Nephron (organoid): Measurements from ENCODE around the gene WFS1.
A peak's percentile ranks its signal among the peaks of the same experiment; 100 is the strongest.

Experiments
- H3K27ac Mint-ChIP-seq, 3 experiments: 2 replicates each; pipeline ENCODE4 v1.8.0; 2020; ENCODE audit warnings: mixed read lengths in 3 of 3, mild to moderate bottlenecking in 2 of 3, moderate library complexity in 1 of 3
- H3K27me3 Mint-ChIP-seq: 2 replicates; pipeline ENCODE4 v1.8.0; 2021; ENCODE audit warnings: low read depth, mild to moderate bottlenecking, moderate library complexity, mixed read lengths
- H3K36me3 Mint-ChIP-seq: 2 replicates; pipeline ENCODE4 v1.8.0; 2020; ENCODE audit warnings: low read depth, mixed read lengths
- H3K4me1 Mint-ChIP-seq: 2 replicates; pipeline ENCODE4 v1.8.0; 2020; ENCODE audit warnings: mixed read lengths
- H3K4me3 Mint-ChIP-seq, 3 experiments: 2 replicates each; pipeline ENCODE4 v1.8.0; 2020; ENCODE audit warnings: mild to moderate bottlenecking in 3 of 3, mixed read lengths in 3 of 3, moderate library complexity in 2 of 3
- H3K9me3 Mint-ChIP-seq: 2 replicates; pipeline ENCODE4 v1.8.0; 2020; ENCODE audit warnings: mixed read lengths
- TF ChIP-seq, protein P1 (sequence below), 3 experiments: fragments of 200-600 bp; sonication (generic); IDR thresholded peaks; one replicate each; pipeline ENCODE4 v1.5.0; 2021; ENCODE audit warnings: antibody characterized with exemption in 3 of 3; ENCODE audit not compliant: unreplicated experiment in 3 of 3

The WFS1 gene

DNA sequence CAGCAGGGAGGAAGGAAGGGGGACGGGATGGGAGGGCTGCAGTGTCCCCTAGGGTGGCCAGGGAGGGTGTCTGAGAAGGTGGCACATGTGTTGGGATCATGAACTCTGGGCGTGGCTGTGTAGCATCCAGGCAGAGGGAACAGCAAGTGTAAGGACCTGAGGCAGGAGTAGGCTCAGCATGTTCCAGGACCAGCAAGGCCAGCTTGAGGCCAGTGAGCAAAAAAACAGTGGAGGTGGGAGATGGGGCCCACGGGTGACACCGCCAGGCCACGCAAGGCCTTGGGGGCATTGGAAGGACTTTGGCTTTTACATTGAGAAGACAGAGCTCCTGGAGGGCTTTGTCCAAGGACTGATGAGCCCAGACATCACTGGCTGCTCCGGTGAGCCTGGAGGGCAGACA lies 16.5 kb upstream of the WFS1 start:
- H3K4me1 Mint-ChIP-seq: peaks cover 5% of the 10 kb centered on the region
- TF ChIP-seq, protein P1, sequence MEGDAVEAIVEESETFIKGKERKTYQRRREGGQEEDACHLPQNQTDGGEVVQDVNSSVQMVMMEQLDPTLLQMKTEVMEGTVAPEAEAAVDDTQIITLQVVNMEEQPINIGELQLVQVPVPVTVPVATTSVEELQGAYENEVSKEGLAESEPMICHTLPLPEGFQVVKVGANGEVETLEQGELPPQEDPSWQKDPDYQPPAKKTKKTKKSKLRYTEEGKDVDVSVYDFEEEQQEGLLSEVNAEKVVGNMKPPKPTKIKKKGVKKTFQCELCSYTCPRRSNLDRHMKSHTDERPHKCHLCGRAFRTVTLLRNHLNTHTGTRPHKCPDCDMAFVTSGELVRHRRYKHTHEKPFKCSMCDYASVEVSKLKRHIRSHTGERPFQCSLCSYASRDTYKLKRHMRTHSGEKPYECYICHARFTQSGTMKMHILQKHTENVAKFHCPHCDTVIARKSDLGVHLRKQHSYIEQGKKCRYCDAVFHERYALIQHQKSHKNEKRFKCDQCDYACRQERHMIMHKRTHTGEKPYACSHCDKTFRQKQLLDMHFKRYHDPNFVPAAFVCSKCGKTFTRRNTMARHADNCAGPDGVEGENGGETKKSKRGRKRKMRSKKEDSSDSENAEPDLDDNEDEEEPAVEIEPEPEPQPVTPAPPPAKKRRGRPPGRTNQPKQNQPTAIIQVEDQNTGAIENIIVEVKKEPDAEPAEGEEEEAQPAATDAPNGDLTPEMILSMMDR (IDR thresholded peaks at IDR 0.05; ENCODE audit: unreplicated experiment in 3 of 3): no peak
- H3K27me3 Mint-ChIP-seq: peaks cover 51% of the 10 kb centered on the region
- no peak overlapping the region for H3K27ac Mint-ChIP-seq
- H3K9me3 Mint-ChIP-seq: no peaks in the 10 kb centered on the region
- no peak overlapping the region for H3K4me3 Mint-ChIP-seq
- no peaks in the 10 kb centered on the region for H3K36me3 Mint-ChIP-seq

DNA sequence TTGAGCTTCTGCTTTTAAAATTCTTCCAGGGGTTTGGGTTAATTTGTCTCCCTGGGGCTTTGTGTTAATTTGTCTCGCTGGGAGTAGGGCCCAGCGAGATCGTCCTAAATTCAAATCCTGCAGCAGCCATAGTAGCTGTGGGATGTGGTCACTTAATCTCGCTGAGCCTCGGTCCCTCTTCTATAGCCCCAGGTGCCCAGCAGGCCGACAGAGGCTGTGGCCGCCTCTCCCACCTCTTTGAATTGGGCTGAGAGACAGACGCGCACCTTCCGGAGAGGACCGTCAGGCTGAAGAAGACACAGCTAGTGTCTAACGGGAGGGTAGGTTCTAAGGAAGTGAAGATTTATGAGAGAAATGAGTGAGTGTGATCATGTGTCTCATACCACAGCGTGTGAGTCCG lies 15.7 kb upstream of the WFS1 start:
- Mint-ChIP-seq H3K4me1 (peaks cover 5% of the 10 kb centered on the region), H3K27me3 (peaks cover 48% of the 10 kb centered on the region), H3K27ac (no peak overlapping the region), H3K9me3 (no peaks in the 10 kb centered on the region), H3K4me3 (no peak overlapping the region), H3K36me3 (no peaks in the 10 kb centered on the region)
- TF ChIP-seq, protein P1 (IDR thresholded peaks at IDR 0.05; ENCODE audit: unreplicated experiment in 3 of 3): no peak

DNA sequence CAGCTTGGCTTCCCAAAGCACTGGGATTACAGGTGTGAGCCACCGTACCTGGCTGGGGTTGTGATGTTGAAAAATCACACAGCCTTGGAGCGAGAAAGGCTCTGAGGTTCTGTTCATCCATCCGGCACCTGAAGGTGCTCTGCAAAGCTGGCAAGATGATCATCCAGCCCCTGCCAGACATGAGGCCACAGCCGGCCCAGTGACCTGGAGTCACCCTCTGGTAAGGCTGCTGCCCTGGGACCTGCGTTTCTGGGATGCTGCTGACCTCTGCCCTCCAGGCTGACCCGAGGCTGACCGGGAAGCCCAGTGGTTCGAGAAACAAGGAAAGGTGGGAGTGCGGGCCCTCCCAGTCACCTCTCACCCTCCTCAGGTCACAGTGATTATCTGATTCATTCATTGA lies 13.5 kb upstream of the WFS1 start:
- Mint-ChIP-seq H3K27ac (no peak overlapping the region), H3K9me3 (no peaks in the 10 kb centered on the region), H3K27me3 (peaks cover 38% of the 10 kb centered on the region), H3K4me3 (no peak overlapping the region), H3K4me1 (peaks cover 5% of the 10 kb centered on the region), H3K36me3 (no peaks in the 10 kb centered on the region)
- TF ChIP-seq, protein P1 (IDR thresholded peaks at IDR 0.05; ENCODE audit: unreplicated experiment in 3 of 3): no peak

DNA sequence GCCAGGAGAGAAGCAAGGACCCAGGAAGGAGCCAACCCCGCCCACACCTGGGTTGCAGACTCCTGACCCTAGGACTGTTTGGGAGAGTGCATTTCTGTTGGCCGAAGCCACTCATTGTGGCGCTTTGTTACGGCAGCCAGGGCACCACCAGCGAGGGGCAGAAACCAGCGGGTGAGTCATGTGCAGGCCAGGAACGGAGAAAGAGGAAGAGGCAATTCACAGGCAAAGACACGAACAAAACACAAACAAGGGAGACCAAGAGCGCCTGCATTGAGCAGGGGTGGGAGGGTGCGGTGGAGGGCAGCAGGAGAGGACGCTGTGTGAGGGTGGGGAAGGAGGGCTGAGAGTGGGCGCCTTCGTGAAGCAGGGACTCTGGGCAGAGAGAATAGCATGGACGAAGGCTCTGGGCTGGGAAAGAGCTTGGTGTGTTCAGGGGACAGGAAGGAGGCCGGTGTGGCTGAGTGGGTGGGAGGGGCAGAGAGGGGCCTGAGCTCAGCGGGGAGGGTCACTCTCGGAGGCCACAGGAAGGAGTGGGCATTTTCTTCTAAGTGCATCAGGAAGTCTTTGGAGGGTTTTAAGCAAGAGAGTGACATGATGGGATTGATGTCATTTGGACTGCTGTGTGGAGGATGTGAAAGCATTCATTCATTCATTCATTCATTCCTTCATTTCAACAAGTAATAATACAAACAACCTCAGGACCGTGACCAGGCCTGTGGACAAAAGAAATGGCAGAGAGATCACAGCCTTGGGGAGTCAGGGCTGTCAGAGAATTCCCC lies 12.2 kb upstream of the WFS1 start:
- Mint-ChIP-seq H3K27ac (no peak overlapping the region), H3K27me3 (peaks cover 41% of the 10 kb centered on the region), H3K4me3 (peak overlapping the region in 1 of 3 experiments; percentile 25), H3K4me1 (peaks cover 5% of the 10 kb centered on the region), H3K36me3 (no peaks in the 10 kb centered on the region), H3K9me3 (no peaks in the 10 kb centered on the region)
- TF ChIP-seq, protein P1 (IDR thresholded peaks at IDR 0.05; ENCODE audit: unreplicated experiment in 3 of 3): no peak

DNA sequence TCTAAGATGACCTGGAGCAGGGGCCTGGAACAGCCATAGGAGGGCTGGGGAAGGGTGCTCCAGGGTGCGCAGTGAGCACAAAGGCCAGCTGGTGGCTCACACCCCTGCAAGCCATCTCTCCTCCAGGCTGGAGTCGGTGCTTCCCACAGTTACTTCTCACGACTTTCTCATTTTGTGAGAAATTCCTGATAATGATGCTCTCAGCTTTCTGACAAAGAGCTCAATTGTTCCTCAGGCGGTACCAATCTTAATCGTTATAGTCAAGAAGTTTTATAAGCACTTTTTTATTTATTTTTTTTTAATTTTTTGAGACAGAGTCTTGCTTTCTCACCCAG lies 11.7 kb upstream of the WFS1 start:
- Mint-ChIP-seq H3K27me3 (peaks cover 38% of the 10 kb centered on the region), H3K36me3 (no peaks in the 10 kb centered on the region), H3K27ac (no peak overlapping the region), H3K9me3 (no peaks in the 10 kb centered on the region), H3K4me3 (no peak overlapping the region), H3K4me1 (peaks cover 5% of the 10 kb centered on the region)
- TF ChIP-seq, protein P1 (IDR thresholded peaks at IDR 0.05; ENCODE audit: unreplicated experiment in 3 of 3): no peak

DNA sequence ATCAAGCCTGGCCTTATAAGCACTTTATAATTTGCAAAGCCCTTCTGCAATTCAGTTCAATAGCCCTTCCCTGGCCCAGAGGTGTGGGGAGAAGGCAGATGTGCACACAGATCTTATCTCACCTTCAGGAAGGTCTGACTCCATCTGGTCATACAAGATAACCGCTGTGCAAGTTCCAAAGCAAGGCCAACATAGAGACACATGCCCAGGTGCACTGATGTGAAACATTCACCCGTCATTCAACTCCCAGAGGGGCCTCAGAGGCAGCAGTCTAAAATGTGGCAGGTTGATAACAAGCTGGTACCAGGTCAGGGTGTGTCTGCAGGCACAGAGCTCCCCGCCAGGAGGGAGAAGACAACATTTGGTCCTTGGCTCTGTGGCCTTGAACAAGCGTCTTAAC lies 10.9 kb upstream of the WFS1 start:
- H3K27ac Mint-ChIP-seq: no peak overlapping the region
- no peaks in the 10 kb centered on the region for H3K36me3 Mint-ChIP-seq
- no peak overlapping the region for H3K4me3 Mint-ChIP-seq
- H3K27me3 Mint-ChIP-seq: peaks cover 37% of the 10 kb centered on the region
- H3K4me1 Mint-ChIP-seq: peaks cover 5% of the 10 kb centered on the region
- TF ChIP-seq, protein P1 (IDR thresholded peaks at IDR 0.05; ENCODE audit: unreplicated experiment in 3 of 3): no peak
- H3K9me3 Mint-ChIP-seq: no peaks in the 10 kb centered on the region
